Measurements from ENCODE around the gene ARHGEF17.
"Not testable (repeated sequence)": the region's sequence is repeated elsewhere in the genome, so short reads cannot be mapped to it uniquely, and the experiment has no call there.

The ARHGEF17 gene

GRCh38 chr11:73268671-73269271, 39.3 kb upstream of the ARHGEF17 start:
- peaks cover 22% of the 10 kb centered on the region for H3K27me3 Mint-ChIP-seq (ENCODE audit: low read depth)

GRCh38 chr11:73269459-73270015, 38.5 kb upstream of the ARHGEF17 start:
- no peaks in the 10 kb centered on the region for H3K36me3 Mint-ChIP-seq (ENCODE audit: low read depth)
- no peak overlapping the region for H3K27ac Mint-ChIP-seq
- no peaks in the 10 kb centered on the region for H3K9me3 Mint-ChIP-seq
- H3K27me3 Mint-ChIP-seq (ENCODE audit: low read depth) = peaks cover 22% of the 10 kb centered on the region
- DNase-seq (ENCODE audit: low spot score) = no peak
- H3K4me3 Mint-ChIP-seq = no peak overlapping the region
- H3K4me1 Mint-ChIP-seq (ENCODE audit: low read depth) = no peaks in the 10 kb centered on the region

More at GRCh38 chr11:73268671-73269271, 39.3 kb upstream of the ARHGEF17 start:
- Mint-ChIP-seq H3K9me3 (no peaks in the 10 kb centered on the region), H3K36me3 (ENCODE audit: low read depth) (no peaks in the 10 kb centered on the region), H3K4me3 (no peak overlapping the region), H3K27ac (no peak overlapping the region), H3K4me1 (ENCODE audit: low read depth) (no peaks in the 10 kb centered on the region)
- no peak for DNase-seq (ENCODE audit: low spot score)

GRCh38 chr11:73270016-73270854, 37.8 kb upstream of the ARHGEF17 start:
- H3K9me3 Mint-ChIP-seq = no peaks in the 10 kb centered on the region
- peaks cover 18% of the 10 kb centered on the region for H3K27me3 Mint-ChIP-seq (ENCODE audit: low read depth)
- no peak overlapping the region for H3K4me3 Mint-ChIP-seq
- no peaks in the 10 kb centered on the region for H3K4me1 Mint-ChIP-seq (ENCODE audit: low read depth)
- H3K27ac Mint-ChIP-seq = no peak overlapping the region
- no peak for DNase-seq (ENCODE audit: low spot score)
- no peaks in the 10 kb centered on the region for H3K36me3 Mint-ChIP-seq (ENCODE audit: low read depth)

- Mint-ChIP-seq H3K4me1 (ENCODE audit: low read depth) (no peaks in the 10 kb centered on the region), H3K36me3 (ENCODE audit: low read depth) (no peaks in the 10 kb centered on the region), H3K9me3 (no peaks in the 10 kb centered on the region), H3K4me3 (no peak overlapping the region), H3K27ac (no peak overlapping the region), H3K27me3 (ENCODE audit: low read depth) (peaks cover 19% of the 10 kb centered on the region)
- DNase-seq (ENCODE audit: low spot score) = no peak
Measured at GRCh38 chr11:73270855-73271477, 37.1 kb upstream of the ARHGEF17 start.

- H3K4me3 Mint-ChIP-seq; H3K36me3 Mint-ChIP-seq (ENCODE audit: low read depth); H3K27ac Mint-ChIP-seq; H3K4me1 Mint-ChIP-seq (ENCODE audit: low read depth); H3K9me3 Mint-ChIP-seq; DNase-seq (ENCODE audit: low spot score): not testable (repeated sequence)
- H3K27me3 Mint-ChIP-seq (ENCODE audit: low read depth) = peaks cover 21% of the 10 kb centered on the region
Measured at GRCh38 chr11:73271478-73271865, 36.6 kb upstream of the ARHGEF17 start.

GRCh38 chr11:73271936-73272679, 36.0 kb upstream of the ARHGEF17 start, which contains the start of gene P2RY6:
Gene P2RY6, plus strand, starts transcription at chr11:73272338. Its CDS starts 24,181 bp downstream, at chr11:73296519.
- H3K4me1 Mint-ChIP-seq (ENCODE audit: low read depth) = no peaks in the 10 kb centered on the region
- no peaks in the 10 kb centered on the region for H3K36me3 Mint-ChIP-seq (ENCODE audit: low read depth)
- no peak within 1 kb of the TSS for H3K27ac Mint-ChIP-seq
- DNase-seq (ENCODE audit: low spot score) = no peak
- H3K9me3 Mint-ChIP-seq = no peaks in the 10 kb centered on the region
- H3K4me3 Mint-ChIP-seq = no peak within 1 kb of the TSS
- H3K27me3 Mint-ChIP-seq (ENCODE audit: low read depth) = peaks cover 23% of the 10 kb centered on the region

- Mint-ChIP-seq H3K9me3 (no peaks in the 10 kb centered on the region), H3K27me3 (ENCODE audit: low read depth) (peaks cover 19% of the 10 kb centered on the region), H3K27ac (no peak overlapping the region), H3K4me3 (no peak overlapping the region), H3K4me1 (ENCODE audit: low read depth) (no peaks in the 10 kb centered on the region), H3K36me3 (ENCODE audit: low read depth) (no peaks in the 10 kb centered on the region)
- DNase-seq (ENCODE audit: low spot score) = no peak
Measured at GRCh38 chr11:73272680-73273038, 35.4 kb upstream of the ARHGEF17 start.

- Mint-ChIP-seq H3K27ac (no peak overlapping the region), H3K4me3 (no peak overlapping the region), H3K27me3 (ENCODE audit: low read depth) (peaks cover 19% of the 10 kb centered on the region), H3K36me3 (ENCODE audit: low read depth) (no peaks in the 10 kb centered on the region), H3K9me3 (no peaks in the 10 kb centered on the region), H3K4me1 (ENCODE audit: low read depth) (no peaks in the 10 kb centered on the region)
- DNase-seq (ENCODE audit: low spot score) = no peak
Measured at GRCh38 chr11:73273222-73273895, 34.7 kb upstream of the ARHGEF17 start.

- not testable (repeated sequence) for DNase-seq (ENCODE audit: low spot score); H3K36me3 Mint-ChIP-seq (ENCODE audit: low read depth); H3K4me1 Mint-ChIP-seq (ENCODE audit: low read depth); H3K4me3 Mint-ChIP-seq; H3K9me3 Mint-ChIP-seq; H3K27ac Mint-ChIP-seq
- H3K27me3 Mint-ChIP-seq (ENCODE audit: low read depth) = peaks cover 24% of the 10 kb centered on the region
Measured at GRCh38 chr11:73274191-73274590, 33.9 kb upstream of the ARHGEF17 start.

- Mint-ChIP-seq H3K27ac (no peak overlapping the region), H3K36me3 (ENCODE audit: low read depth) (no peaks in the 10 kb centered on the region), H3K27me3 (ENCODE audit: low read depth) (peaks cover 29% of the 10 kb centered on the region), H3K4me1 (ENCODE audit: low read depth) (no peaks in the 10 kb centered on the region), H3K9me3 (no peaks in the 10 kb centered on the region), H3K4me3 (no peak overlapping the region)
- no peak for DNase-seq (ENCODE audit: low spot score)
Measured at GRCh38 chr11:73274722-73275380, 33.2 kb upstream of the ARHGEF17 start.

- Mint-ChIP-seq H3K36me3 (ENCODE audit: low read depth) (no peaks in the 10 kb centered on the region), H3K9me3 (no peaks in the 10 kb centered on the region), H3K27me3 (ENCODE audit: low read depth) (peaks cover 30% of the 10 kb centered on the region), H3K4me1 (ENCODE audit: low read depth) (no peaks in the 10 kb centered on the region), H3K27ac (no peak overlapping the region), H3K4me3 (no peak overlapping the region)
- DNase-seq (ENCODE audit: low spot score) = no peak
Measured at GRCh38 chr11:73275381-73275750, 32.7 kb upstream of the ARHGEF17 start.

- H3K27me3 Mint-ChIP-seq (ENCODE audit: low read depth) = peaks cover 30% of the 10 kb centered on the region
- peaks cover 6% of the 10 kb centered on the region for H3K4me1 Mint-ChIP-seq (ENCODE audit: low read depth)
- H3K36me3 Mint-ChIP-seq (ENCODE audit: low read depth) = no peaks in the 10 kb centered on the region
- H3K27ac Mint-ChIP-seq = no peak overlapping the region
- H3K4me3 Mint-ChIP-seq = no peak overlapping the region
- DNase-seq (ENCODE audit: low spot score) = no peak
- H3K9me3 Mint-ChIP-seq = no peaks in the 10 kb centered on the region
Measured at GRCh38 chr11:73277467-73277866, 30.6 kb upstream of the ARHGEF17 start.

GRCh38 chr11:73280626-73281025, 27.4 kb upstream of the ARHGEF17 start:
- DNase-seq (ENCODE audit: low spot score) = no peak
- H3K4me3 Mint-ChIP-seq = no peak overlapping the region

More at GRCh38 chr11:73280626-73281025, 27.4 kb upstream of the ARHGEF17 start:
- peaks cover 29% of the 10 kb centered on the region for H3K27me3 Mint-ChIP-seq (ENCODE audit: low read depth)
- peaks cover 6% of the 10 kb centered on the region for H3K4me1 Mint-ChIP-seq (ENCODE audit: low read depth)
- no peaks in the 10 kb centered on the region for H3K36me3 Mint-ChIP-seq (ENCODE audit: low read depth)
- no peaks in the 10 kb centered on the region for H3K9me3 Mint-ChIP-seq
- no peak overlapping the region for H3K27ac Mint-ChIP-seq
